ENCODE data around the gene LSMEM2.

LSMEM2 gene

GRCh38 chr3:50245831-50246516 lies 32.9 kb upstream of the LSMEM2 start:
- DNase-seq (ENCODE audit: low spot score): peak; percentile 89
- TF ChIP-seq, protein P1, sequence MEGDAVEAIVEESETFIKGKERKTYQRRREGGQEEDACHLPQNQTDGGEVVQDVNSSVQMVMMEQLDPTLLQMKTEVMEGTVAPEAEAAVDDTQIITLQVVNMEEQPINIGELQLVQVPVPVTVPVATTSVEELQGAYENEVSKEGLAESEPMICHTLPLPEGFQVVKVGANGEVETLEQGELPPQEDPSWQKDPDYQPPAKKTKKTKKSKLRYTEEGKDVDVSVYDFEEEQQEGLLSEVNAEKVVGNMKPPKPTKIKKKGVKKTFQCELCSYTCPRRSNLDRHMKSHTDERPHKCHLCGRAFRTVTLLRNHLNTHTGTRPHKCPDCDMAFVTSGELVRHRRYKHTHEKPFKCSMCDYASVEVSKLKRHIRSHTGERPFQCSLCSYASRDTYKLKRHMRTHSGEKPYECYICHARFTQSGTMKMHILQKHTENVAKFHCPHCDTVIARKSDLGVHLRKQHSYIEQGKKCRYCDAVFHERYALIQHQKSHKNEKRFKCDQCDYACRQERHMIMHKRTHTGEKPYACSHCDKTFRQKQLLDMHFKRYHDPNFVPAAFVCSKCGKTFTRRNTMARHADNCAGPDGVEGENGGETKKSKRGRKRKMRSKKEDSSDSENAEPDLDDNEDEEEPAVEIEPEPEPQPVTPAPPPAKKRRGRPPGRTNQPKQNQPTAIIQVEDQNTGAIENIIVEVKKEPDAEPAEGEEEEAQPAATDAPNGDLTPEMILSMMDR (IDR thresholded peaks at IDR 0.05): peak; percentile 98
- peak overlapping the region; percentile 40 to 91 for H3K27ac ChIP-seq
- peak overlapping the region; percentile 72 for H3K4me3 ChIP-seq

- TF ChIP-seq, protein P1 (IDR thresholded peaks at IDR 0.05): peak; percentile 41
- peak overlapping the region; percentile 38 to 91 for H3K27ac ChIP-seq
- no peak for DNase-seq (ENCODE audit: low spot score)
- H3K4me3 ChIP-seq: peak overlapping the region; percentile 72
Observed at GRCh38 chr3:50246517-50246954, 32.4 kb upstream of the LSMEM2 start.

GRCh38 chr3:50248387-50248786 lies 30.5 kb upstream of the LSMEM2 start:
- H3K4me3 ChIP-seq: peak overlapping the region; percentile 15
- DNase-seq (ENCODE audit: low spot score): no peak
- TF ChIP-seq, protein P1 (IDR thresholded peaks at IDR 0.05): no peak
- H3K27ac ChIP-seq: peak overlapping the region; percentile 48 to 91

DNA sequence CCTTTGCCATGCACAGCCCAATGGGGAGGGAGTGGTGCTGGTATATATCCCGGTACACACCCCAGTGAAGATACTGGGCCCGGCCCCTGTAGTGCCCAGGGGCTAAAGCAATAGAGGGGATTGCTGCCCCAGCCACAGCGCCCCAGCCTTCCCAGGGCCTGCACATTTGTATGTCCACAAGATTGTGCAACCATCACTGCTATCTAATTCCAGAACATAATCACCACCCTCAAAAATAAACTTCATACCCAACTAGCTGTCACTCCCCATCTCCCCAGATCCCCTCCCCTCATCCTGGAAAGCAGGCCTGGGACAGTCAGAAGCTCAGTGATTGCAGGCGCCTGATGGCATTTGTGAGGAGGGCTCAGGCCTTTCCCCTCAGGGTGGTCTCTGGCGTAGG lies 29.4 kb upstream of the LSMEM2 start:
- TF ChIP-seq, protein P1 (IDR thresholded peaks at IDR 0.05): no peak
- no peak for DNase-seq (ENCODE audit: low spot score)
- Histone ChIP-seq H3K4me3 (no peak overlapping the region), H3K27ac (peak overlapping the region; percentile 48 to 91)

DNA sequence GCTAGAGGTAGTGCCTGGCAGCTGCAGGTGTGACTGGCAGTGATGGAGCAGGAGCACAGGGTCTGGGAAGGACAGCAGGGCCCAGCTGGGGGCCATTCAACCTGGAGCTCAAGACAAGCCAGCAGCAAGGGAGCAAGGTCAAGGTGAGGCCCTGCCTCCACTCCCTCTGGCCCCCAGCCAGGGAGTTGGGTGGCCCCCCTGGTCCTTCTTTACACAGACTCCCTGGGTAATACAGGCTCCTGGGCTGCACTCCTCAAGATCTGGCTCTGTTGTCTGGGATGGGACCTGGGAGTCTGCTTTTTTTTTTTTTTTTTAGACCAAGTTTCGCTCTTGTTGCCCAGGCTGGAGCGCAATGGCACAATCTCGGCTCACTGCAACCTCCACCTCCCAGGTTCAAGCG lies 28.4 kb upstream of the LSMEM2 start:
- TF ChIP-seq, protein P1 (IDR thresholded peaks at IDR 0.05): no peak
- H3K27ac ChIP-seq: peak overlapping the region in 1 of 2 donors; percentile 91
- no peak overlapping the region for H3K4me3 ChIP-seq
- DNase-seq (ENCODE audit: low spot score): no peak

DNA sequence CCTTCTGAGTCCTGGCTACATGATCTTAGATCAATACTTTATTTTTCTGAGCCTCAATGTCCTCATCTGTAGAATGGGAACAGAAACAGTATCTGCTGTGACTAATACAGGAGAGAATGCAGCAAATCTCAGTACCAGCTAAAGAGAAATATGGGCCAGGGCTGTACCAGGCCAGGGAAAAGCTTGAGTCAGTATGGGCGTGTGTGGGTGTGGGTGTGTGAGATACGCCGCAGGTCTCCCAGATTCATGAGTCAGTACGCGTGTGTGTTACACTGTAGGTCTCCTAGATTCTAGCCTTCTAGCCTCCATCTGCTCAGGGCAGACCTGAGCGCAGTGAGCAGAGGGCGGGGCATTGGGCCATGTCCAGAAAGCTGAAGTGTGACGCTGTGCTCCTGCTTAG lies 27.7 kb upstream of the LSMEM2 start:
- no peak for DNase-seq (ENCODE audit: low spot score)
- TF ChIP-seq, protein P1 (IDR thresholded peaks at IDR 0.05): no peak
- H3K27ac ChIP-seq: peak overlapping the region in 1 of 2 donors; percentile 85
- no peak overlapping the region for H3K4me3 ChIP-seq

GRCh38 chr3:50254577-50255250 lies 24.2 kb upstream of the LSMEM2 start:
- peak overlapping the region; percentile 72 to 85 for H3K27ac ChIP-seq
- TF ChIP-seq, protein P1 (IDR thresholded peaks at IDR 0.05): no peak
- DNase-seq (ENCODE audit: low spot score): no peak
- H3K4me3 ChIP-seq: no peak overlapping the region

All from coronary artery (tissue), 2 donors.